ENCODE data around the gene CREB3L2.

CREB3L2 gene

DNA sequence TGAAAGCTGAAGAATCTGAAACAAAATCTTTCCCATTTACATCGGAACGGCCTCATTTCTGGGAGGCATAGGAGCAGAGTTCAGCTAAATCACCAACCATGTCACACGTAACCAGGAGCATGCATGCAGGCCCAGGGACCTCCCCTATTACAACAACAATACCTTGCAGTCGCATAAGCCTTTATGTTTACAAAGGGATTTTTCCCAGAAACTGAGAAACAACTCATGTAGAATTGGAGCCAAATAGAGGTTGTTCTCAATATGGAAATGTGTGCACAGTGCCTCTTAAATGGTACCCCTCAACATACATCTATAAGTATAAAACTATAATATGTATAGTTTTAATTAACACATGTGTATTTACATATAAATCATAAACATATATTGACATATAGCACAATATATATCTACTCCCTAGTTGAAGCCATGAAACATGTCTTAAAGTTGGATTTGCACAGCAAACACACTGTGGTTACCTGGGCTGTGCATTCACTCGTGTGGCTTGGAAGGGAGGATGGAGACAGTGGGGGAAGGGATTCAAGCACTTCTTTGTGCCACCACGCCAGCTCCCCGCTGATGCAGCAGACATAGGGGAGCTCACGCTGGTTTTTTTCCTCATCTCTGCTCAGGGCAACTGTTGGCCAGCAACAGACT lies 120.2 kb downstream of the CREB3L2 start:
- Histone ChIP-seq H3K4me3 (ENCODE audit: low read depth in 1 of 2, low read length in 2 of 2) (no peak overlapping the region), H3K27ac (ENCODE audit: low read depth, low read length) (no peak overlapping the region), H3K9me3 (ENCODE audit: control insufficient read depth in 1 of 2, low read length in 2 of 2) (peaks cover 0 to 7% of the 10 kb centered on the region in 2 donors), H3K36me3 (ENCODE audit: control insufficient read depth in 1 of 2, insufficient read depth in 2 of 2, low read length in 2 of 2) (peaks cover 54 to 89% of the 10 kb centered on the region in 2 donors), H3K4me1 (ENCODE audit: control insufficient read depth in 1 of 2, insufficient read depth in 2 of 2, low read length in 2 of 2) (no peaks in the 10 kb centered on the region), H3K27me3 (ENCODE audit: control insufficient read depth in 1 of 2, insufficient read depth in 2 of 2, low read length in 2 of 2) (no peaks in the 10 kb centered on the region), H3K9ac (ENCODE audit: low read depth in 1 of 2, low read length in 2 of 2) (no peak overlapping the region)

DNA sequence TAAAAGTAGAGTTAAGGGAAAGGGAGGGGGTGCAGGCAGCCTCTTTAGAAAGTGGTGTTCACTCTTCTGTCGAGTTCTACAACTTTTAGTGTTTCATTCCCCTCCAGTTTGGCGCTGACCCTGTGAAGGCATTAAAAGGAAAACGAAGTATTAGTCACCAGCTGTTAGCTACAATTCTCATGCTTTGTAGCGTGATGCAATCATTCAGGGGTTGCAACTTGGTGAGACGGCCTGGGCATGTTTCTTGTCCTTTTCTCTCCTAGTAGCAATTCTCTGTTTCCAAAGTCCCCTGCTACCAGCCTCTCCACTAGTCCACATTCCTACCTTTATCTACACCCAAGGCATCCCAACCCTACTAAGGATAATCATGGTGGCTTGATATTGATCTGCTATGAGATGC lies 121.5 kb downstream of the CREB3L2 start:
- H3K27ac ChIP-seq (ENCODE audit: low read depth, low read length): no peak overlapping the region
- H3K9me3 ChIP-seq (ENCODE audit: control insufficient read depth in 1 of 2, low read length in 2 of 2): peaks cover 0 to 7% of the 10 kb centered on the region in 2 donors
- no peaks in the 10 kb centered on the region for H3K27me3 ChIP-seq (ENCODE audit: control insufficient read depth in 1 of 2, insufficient read depth in 2 of 2, low read length in 2 of 2)
- H3K9ac ChIP-seq (ENCODE audit: low read depth in 1 of 2, low read length in 2 of 2): no peak overlapping the region
- no peaks in the 10 kb centered on the region for H3K4me1 ChIP-seq (ENCODE audit: control insufficient read depth in 1 of 2, insufficient read depth in 2 of 2, low read length in 2 of 2)
- H3K36me3 ChIP-seq (ENCODE audit: control insufficient read depth in 1 of 2, insufficient read depth in 2 of 2, low read length in 2 of 2): peaks cover 56 to 87% of the 10 kb centered on the region in 2 donors
- no peak overlapping the region for H3K4me3 ChIP-seq (ENCODE audit: low read depth in 1 of 2, low read length in 2 of 2)

DNA sequence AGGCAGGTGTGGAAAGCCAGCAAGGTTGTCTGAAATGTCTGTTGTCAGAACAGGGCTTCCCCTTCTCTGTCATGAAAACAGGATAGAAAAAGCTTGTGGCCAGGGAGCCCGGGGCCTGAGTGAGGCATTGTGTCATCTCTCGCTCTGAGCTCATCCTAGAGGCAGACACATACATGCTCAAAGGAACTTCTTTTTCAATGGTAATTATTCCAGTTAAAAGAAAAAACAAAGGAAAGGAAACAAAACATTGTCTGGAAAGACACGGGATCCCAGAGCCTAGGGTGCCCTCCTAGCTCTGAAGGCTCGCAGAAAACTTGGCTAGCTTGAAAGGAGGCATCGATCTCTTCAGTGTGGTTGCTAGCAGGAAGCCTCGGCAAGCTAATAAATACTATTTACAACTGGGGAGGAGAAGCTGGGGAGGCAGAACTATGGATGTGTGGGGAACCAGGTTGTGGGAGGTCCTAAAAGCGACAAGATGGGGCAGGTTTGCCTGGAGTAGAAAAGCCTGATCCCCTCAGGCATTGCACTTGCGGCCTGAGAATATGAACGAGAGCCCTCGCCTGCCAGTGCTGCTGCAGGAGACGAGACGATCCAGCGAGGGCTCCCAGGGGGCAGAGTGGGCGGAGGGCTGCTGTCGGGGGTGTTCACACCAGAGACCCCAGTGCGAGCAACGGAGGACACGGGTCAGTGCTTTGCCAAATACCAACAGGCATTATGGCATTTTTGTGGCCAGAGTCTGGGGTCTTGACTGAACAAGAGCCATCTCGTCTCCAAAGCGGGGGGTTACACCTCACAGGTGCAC lies 122.3 kb downstream of the CREB3L2 start:
- peaks cover 49 to 86% of the 10 kb centered on the region in 2 donors for H3K36me3 ChIP-seq (ENCODE audit: control insufficient read depth in 1 of 2, insufficient read depth in 2 of 2, low read length in 2 of 2)
- H3K27ac ChIP-seq (ENCODE audit: low read depth, low read length): no peak overlapping the region
- no peaks in the 10 kb centered on the region for H3K27me3 ChIP-seq (ENCODE audit: control insufficient read depth in 1 of 2, insufficient read depth in 2 of 2, low read length in 2 of 2)
- no peaks in the 10 kb centered on the region for H3K4me1 ChIP-seq (ENCODE audit: control insufficient read depth in 1 of 2, insufficient read depth in 2 of 2, low read length in 2 of 2)
- H3K9me3 ChIP-seq (ENCODE audit: control insufficient read depth in 1 of 2, low read length in 2 of 2): peaks cover 0 to 7% of the 10 kb centered on the region in 2 donors
- no peak overlapping the region for H3K9ac ChIP-seq (ENCODE audit: low read depth in 1 of 2, low read length in 2 of 2)
- H3K4me3 ChIP-seq (ENCODE audit: low read depth in 1 of 2, low read length in 2 of 2): no peak overlapping the region

DNA sequence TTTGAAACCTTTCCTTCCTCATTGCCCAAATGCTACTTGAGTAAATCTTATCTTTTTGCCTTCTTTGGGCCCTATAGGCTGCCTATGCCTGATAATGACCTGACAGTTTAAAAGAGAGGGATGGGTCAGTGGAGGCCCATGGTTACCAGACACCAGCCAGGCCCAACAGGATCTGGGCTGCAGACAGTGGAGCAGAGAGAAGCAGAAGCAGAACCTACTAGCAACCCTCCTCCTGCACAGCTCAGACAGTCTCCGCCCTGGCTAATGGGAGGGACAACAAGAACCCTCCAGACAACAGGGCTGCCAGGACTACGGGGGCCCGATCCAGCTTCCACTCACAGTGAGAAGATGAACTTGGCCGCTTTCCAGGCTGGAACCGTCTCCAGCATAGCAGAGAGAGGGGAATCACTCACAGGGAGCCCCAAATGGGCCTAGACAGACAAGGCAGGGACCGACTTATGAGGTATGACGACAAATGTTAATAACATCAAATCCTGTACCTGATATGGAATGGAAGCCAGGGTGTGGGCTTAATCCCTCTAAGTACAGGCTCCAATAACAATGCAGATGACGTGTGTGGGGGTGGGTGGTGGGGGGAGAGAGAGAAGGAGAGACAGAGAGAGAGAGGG lies 123.4 kb downstream of the CREB3L2 start:
- no peaks in the 10 kb centered on the region for H3K4me1 ChIP-seq (ENCODE audit: control insufficient read depth in 1 of 2, insufficient read depth in 2 of 2, low read length in 2 of 2)
- H3K9me3 ChIP-seq (ENCODE audit: control insufficient read depth in 1 of 2, low read length in 2 of 2): peaks cover 0 to 7% of the 10 kb centered on the region in 2 donors
- H3K27ac ChIP-seq (ENCODE audit: low read depth, low read length): no peak overlapping the region
- H3K9ac ChIP-seq (ENCODE audit: low read depth in 1 of 2, low read length in 2 of 2): no peak overlapping the region
- no peaks in the 10 kb centered on the region for H3K27me3 ChIP-seq (ENCODE audit: control insufficient read depth in 1 of 2, insufficient read depth in 2 of 2, low read length in 2 of 2)
- H3K4me3 ChIP-seq (ENCODE audit: low read depth in 1 of 2, low read length in 2 of 2): no peak overlapping the region
- peaks cover 55 to 87% of the 10 kb centered on the region in 2 donors for H3K36me3 ChIP-seq (ENCODE audit: control insufficient read depth in 1 of 2, insufficient read depth in 2 of 2, low read length in 2 of 2)

DNA sequence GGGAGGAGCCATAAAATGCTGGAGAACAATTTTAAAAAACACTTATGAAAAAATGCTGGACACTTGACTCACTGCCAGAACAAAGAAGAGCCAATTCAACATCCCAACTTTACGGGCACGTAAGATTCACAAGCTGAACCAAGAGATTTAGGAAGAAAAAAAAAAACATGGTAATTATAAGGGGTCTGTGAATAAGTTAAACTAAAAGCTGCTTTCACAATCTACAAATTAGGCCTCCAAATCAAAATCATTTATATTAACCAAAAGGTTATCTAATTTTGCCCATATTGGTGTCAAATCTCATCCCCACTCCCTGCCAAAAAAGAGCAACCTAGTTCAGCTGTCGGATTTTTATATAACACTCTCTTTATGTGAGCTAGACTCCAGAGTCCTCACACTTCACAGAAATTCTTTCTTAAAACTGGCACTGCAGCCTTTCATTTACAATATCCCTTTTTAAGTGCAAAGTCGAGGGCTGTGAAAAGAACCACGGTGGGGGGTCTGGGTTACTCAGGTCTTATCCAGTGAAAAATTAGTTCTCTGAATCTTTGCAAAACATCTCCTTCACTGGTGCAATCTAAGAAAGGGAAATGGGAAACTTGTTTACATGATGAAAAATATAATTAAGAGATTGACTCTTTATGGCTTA lies 124.7 kb downstream of the CREB3L2 start:
- Histone ChIP-seq H3K9ac (ENCODE audit: low read depth in 1 of 2, low read length in 2 of 2) (no peak overlapping the region), H3K9me3 (ENCODE audit: control insufficient read depth in 1 of 2, low read length in 2 of 2) (peaks cover 0 to 3% of the 10 kb centered on the region in 2 donors), H3K4me1 (ENCODE audit: control insufficient read depth in 1 of 2, insufficient read depth in 2 of 2, low read length in 2 of 2) (no peaks in the 10 kb centered on the region), H3K36me3 (ENCODE audit: control insufficient read depth in 1 of 2, insufficient read depth in 2 of 2, low read length in 2 of 2) (peaks cover 43 to 84% of the 10 kb centered on the region in 2 donors), H3K27me3 (ENCODE audit: control insufficient read depth in 1 of 2, insufficient read depth in 2 of 2, low read length in 2 of 2) (no peaks in the 10 kb centered on the region), H3K27ac (ENCODE audit: low read depth, low read length) (no peak overlapping the region), H3K4me3 (ENCODE audit: low read depth in 1 of 2, low read length in 2 of 2) (no peak overlapping the region)

DNA sequence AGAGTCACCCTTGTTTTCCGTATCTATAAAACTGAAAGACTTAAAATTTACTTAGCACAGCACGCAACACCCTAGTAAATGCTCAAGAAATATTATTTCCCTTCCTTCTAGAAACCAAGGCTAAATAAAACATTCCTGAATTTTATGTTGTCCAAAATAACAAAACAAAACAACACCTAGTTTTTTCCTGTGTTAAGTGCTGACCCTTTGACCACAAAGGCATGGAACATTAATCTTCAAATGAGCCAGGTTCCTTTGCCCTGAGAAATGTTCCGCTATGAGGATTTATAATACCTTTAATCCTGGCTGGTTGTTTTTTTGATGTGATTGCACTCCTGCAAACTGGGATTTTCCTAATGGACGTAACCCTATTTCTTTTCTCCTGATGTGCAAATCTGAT lies 126.1 kb downstream of the CREB3L2 start:
- H3K4me1 ChIP-seq (ENCODE audit: control insufficient read depth in 1 of 2, insufficient read depth in 2 of 2, low read length in 2 of 2): no peaks in the 10 kb centered on the region
- H3K36me3 ChIP-seq (ENCODE audit: control insufficient read depth in 1 of 2, insufficient read depth in 2 of 2, low read length in 2 of 2): peaks cover 32 to 76% of the 10 kb centered on the region in 2 donors
- no peak overlapping the region for H3K27ac ChIP-seq (ENCODE audit: low read depth, low read length)

DNA sequence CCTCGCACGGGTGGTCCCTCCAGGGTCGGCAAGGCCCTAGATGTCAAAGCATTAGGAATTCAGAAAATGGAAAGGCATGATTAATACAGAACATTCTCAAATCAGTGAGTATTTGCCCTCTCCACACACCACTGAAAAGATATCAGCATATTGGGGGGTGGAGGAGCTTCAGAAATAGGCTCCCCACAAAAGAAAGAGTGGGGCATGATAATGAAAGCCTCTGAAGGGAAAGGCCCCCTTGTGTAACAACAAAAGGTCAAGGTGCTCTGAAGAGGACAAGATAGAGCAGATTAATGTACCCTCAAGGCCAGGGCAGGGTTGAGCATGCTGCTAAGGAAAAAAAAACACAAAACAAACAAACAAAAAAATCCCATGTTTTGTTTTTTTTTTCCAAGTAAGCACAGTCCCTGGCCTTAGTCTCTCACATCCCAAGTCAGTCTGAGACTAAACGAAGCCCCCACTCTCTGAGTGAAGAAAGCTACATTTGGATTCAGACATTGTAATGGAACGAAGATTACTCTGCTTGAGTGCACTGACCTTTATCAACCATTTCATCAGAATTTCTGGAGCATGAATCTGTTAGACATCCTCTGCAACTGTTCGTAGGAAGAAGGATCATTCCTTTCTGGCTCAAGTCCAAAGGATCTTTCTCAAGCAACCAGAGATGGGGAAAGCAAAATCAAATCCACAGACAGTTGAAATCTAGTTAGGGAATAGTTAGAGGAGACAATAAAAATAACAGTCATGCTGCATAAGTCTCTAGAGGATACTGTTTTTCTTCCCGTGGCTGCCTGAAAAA lies 127.7 kb downstream of the CREB3L2 start:
- no peaks in the 10 kb centered on the region for H3K27me3 ChIP-seq (ENCODE audit: control insufficient read depth in 1 of 2, insufficient read depth in 2 of 2, low read length in 2 of 2)
- no peak overlapping the region for H3K27ac ChIP-seq (ENCODE audit: low read depth, low read length)
- H3K4me3 ChIP-seq (ENCODE audit: low read depth in 1 of 2, low read length in 2 of 2): no peak overlapping the region
- H3K4me1 ChIP-seq (ENCODE audit: control insufficient read depth in 1 of 2, insufficient read depth in 2 of 2, low read length in 2 of 2): no peaks in the 10 kb centered on the region
- no peaks in the 10 kb centered on the region for H3K9me3 ChIP-seq (ENCODE audit: control insufficient read depth in 1 of 2, low read length in 2 of 2)
- no peak overlapping the region for H3K9ac ChIP-seq (ENCODE audit: low read depth in 1 of 2, low read length in 2 of 2)
- H3K36me3 ChIP-seq (ENCODE audit: control insufficient read depth in 1 of 2, insufficient read depth in 2 of 2, low read length in 2 of 2): peaks cover 17 to 63% of the 10 kb centered on the region in 2 donors

More for the DNA sequence above, 126.1 kb downstream of the CREB3L2 start:
- Histone ChIP-seq H3K27me3 (ENCODE audit: control insufficient read depth in 1 of 2, insufficient read depth in 2 of 2, low read length in 2 of 2) (no peaks in the 10 kb centered on the region), H3K9ac (ENCODE audit: low read depth in 1 of 2, low read length in 2 of 2) (no peak overlapping the region), H3K9me3 (ENCODE audit: control insufficient read depth in 1 of 2, low read length in 2 of 2) (no peaks in the 10 kb centered on the region), H3K4me3 (ENCODE audit: low read depth in 1 of 2, low read length in 2 of 2) (no peak overlapping the region)

DNA sequence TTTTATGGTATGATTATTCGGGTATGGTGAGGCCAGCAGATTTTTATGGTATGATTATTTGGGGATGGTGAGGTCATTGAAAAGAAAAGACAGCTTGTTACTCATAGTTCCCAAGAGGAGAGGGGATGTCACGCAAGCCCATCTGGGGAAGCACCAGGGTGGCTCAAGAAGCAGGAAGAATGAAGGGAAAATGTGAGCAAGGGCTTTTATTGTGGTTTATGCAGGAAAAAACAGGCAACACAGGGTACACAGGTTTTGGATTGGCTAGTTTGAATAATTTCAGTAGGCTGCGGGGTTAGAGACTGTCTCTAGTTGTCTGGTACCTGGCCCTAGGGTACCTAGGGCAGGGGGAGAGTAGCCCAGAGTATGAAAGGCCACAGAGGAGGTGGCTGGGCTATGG lies 128.4 kb downstream of the CREB3L2 start:
- no peaks in the 10 kb centered on the region for H3K4me1 ChIP-seq (ENCODE audit: control insufficient read depth in 1 of 2, insufficient read depth in 2 of 2, low read length in 2 of 2)
- H3K27me3 ChIP-seq (ENCODE audit: control insufficient read depth in 1 of 2, insufficient read depth in 2 of 2, low read length in 2 of 2): no peaks in the 10 kb centered on the region
- H3K9me3 ChIP-seq (ENCODE audit: control insufficient read depth in 1 of 2, low read length in 2 of 2): no peaks in the 10 kb centered on the region
- no peak overlapping the region for H3K9ac ChIP-seq (ENCODE audit: low read depth in 1 of 2, low read length in 2 of 2)
- H3K27ac ChIP-seq (ENCODE audit: low read depth, low read length): no peak overlapping the region
- no peak overlapping the region for H3K4me3 ChIP-seq (ENCODE audit: low read depth in 1 of 2, low read length in 2 of 2)
- peaks cover 16 to 57% of the 10 kb centered on the region in 2 donors for H3K36me3 ChIP-seq (ENCODE audit: control insufficient read depth in 1 of 2, insufficient read depth in 2 of 2, low read length in 2 of 2)

DNA sequence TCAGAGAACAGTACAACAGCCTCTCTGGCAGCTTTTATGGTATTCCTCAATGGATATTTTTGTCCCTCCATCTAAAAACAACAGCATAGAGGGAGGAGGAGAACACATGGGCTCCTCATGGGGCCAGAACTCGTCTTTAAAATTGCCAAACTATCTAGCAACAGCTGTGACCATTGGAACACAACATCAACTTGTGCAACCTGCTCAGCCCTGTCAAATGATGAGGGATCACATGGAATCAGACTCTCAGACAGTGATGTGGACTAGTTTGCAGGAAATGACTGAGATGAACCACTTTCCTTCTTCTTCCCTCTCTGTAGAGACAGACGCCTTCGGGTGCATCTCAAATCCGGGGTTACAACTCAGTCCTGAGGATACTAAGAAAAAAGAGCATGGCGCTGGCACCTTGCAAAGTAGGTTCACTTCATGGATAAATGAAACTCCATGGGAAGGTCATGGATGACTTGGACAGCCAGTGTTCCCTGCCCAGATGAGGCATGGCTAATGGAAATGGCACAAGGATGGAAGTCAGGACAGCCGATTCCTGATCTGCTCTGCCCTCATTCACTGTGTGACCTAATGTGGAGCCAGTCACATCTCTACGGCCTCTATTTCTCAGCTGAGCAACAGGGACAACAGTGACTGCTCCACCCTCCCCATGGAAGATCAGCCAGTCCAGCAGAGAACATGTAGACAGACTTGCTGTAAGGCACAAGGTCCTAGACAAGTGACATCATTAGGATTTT lies 130.5 kb downstream of the CREB3L2 start:
- no peak overlapping the region for H3K27ac ChIP-seq (ENCODE audit: low read depth, low read length)
- H3K9ac ChIP-seq (ENCODE audit: low read depth in 1 of 2, low read length in 2 of 2): no peak overlapping the region
- H3K4me3 ChIP-seq (ENCODE audit: low read depth in 1 of 2, low read length in 2 of 2): no peak overlapping the region
- no peaks in the 10 kb centered on the region for H3K27me3 ChIP-seq (ENCODE audit: control insufficient read depth in 1 of 2, insufficient read depth in 2 of 2, low read length in 2 of 2)
- no peaks in the 10 kb centered on the region for H3K4me1 ChIP-seq (ENCODE audit: control insufficient read depth in 1 of 2, insufficient read depth in 2 of 2, low read length in 2 of 2)
- H3K9me3 ChIP-seq (ENCODE audit: control insufficient read depth in 1 of 2, low read length in 2 of 2): peaks cover 0 to 2% of the 10 kb centered on the region in 2 donors
- peaks cover 21 to 56% of the 10 kb centered on the region in 2 donors for H3K36me3 ChIP-seq (ENCODE audit: control insufficient read depth in 1 of 2, insufficient read depth in 2 of 2, low read length in 2 of 2)

Measured in duodenal mucosa (tissue), 2 donors.